Measurements from ENCODE around the gene ZNF565.
"Not testable (repeated sequence)": the region's sequence is repeated elsewhere in the genome, so short reads cannot be mapped to it uniquely, and the experiment has no call there.

Gene ZNF565

GRCh38 chr19:36149673-36150406, 64.6 kb downstream of the ZNF565 start:
- DNase-seq, result no peak

- no peak for DNase-seq
Observed at GRCh38 chr19:36144624-36145023, 69.8 kb downstream of the ZNF565 start.

DNA sequence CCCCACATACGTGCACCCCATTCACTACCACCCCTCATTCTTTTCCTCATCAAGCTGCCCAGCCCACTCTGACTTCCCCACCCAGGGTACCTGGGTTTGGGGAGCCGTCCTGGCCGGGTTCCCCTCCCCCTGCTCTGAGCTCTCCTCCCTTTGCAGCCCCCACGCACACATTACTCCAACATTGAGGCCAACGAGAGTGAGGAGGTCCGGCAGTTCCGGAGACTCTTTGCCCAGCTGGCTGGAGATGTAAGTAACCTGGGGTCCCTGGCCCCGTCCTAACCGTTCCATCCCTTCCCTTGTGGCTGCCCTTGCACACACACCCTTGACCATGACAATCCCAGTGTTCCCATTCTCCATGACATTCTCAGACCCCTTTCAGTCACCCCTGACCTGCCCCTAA, 72.0 kb downstream of the ZNF565 start:
- no peak for DNase-seq

GRCh38 chr19:36142046-36142445, 72.4 kb downstream of the ZNF565 start:
- DNase-seq, result no peak

GRCh38 chr19:36141039-36141927, 73.2 kb downstream of the ZNF565 start:
- peak; percentile 63 for DNase-seq

DNA sequence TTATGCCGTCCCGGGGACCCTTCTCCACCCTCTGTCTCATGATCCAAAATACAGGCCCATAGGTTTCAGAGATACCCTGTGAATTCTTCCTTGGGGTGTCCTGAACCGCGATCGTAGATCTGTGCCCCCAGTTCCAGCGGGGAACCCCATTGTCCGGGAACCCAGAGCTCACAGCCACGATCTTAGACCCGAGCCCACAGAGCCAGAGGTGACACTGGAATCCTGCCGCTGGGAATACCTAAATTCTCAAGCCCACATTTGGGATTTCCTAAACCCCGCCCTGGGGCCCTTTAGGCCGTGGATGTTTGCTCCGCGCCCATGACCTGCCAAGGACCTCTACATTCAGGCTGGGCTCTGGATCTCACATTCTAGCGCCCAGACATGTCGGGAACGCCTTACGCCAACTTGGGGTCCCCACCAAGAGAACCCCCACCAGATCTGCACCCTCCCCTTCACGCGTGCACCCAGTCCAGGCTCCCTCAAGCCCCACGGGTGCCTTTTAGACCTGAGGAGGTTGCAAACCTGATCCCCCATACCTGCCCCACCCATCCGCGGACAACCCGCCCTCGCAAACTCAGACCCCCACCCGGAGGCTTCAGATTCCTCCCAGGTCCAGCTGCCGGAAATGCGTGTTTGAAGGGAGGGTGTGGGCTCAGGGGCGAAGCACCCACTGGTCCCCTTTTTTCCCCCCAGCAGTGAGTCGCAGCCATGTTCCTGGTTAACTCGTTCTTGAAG, 74.0 kb downstream of the ZNF565 start:
- DNase-seq, result peak; percentile 24

DNA sequence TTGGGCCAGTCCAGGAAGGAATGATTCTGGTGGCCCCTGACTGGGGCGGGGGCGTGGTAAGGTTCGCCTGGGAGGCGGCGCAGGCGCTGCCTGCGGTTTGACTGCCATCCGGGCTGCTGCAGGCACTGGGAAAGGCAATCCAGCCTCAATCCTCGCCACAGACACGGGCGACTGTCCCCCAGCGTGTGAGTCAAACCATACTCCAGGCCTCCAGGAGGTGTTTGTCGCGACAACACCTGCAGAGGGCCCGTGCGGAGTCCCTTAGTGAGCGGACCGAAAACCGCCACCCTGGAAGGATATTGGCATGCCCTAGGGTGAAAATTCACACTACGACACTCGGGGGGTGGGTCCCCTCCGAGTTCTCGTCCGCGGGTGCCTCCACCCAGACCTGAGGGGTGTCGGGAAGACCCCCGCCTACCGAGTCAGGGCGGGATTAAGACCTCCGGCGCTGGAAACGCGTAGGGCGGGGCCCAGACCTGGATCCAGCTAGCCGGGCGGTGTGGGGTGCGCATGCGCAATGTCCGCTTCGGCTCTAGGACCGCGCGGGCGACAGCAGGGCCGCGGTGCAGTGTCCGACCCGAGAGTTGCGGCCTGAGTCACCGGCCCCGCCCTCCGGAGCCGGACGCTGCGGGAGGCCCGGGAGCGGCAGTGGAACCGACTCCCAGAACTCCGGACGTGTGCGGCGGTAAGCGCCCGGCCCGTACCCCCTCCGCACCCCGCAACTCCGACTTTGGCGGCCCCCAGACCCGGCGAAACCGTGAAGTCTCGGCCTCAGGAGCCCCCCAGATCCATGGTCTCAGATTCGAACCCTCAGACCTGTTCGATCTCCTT, 74.8 kb downstream of the ZNF565 start, which contains the start of gene CAPNS1:
Gene CAPNS1, plus strand, starts transcription at position 594 of the 831 bp plus-strand sequence. CDS start 946 bp downstream, outside the sequence.
- peak; percentile 91 for DNase-seq

GRCh38 chr19:36139120-36139472, 75.4 kb downstream of the ZNF565 start:
- no peak for DNase-seq

GRCh38 chr19:36136964-36137686, 77.3 kb downstream of the ZNF565 start:
- DNase-seq, result peak; percentile 22

- DNase-seq, result not testable (repeated sequence)
Observed at GRCh38 chr19:36134867-36135266, 79.6 kb downstream of the ZNF565 start.
